GM12801 (cell line): ENCODE data around the gene PPM1D.

Experiments
- TF ChIP-seq, protein P1 (sequence below): IDR thresholded peaks from one replicate; pipeline ENCODE4 v1.5.1; 2011; ENCODE audit warnings: control low read depth; ENCODE audit not compliant: insufficient read length; ENCODE audit errors: extremely low read depth

Gene PPM1D

DNA sequence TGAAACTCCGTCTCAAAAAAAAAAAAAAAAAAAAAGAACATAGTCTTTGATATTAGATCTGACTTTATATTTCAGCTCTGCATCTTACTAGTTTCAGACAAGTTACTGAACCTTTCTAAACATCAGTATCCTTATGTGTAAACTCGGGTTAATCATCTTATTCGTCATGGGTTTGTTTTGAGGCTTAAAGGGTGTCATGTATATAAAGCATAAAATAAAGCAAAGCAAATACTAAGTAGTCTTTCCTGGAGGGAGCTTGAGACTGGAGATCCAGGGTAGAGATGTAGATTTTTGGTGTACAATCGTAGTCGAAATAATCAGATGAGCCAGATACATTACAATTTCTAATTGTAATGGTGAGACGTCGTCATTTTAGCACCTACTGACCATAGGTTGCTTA lies 85.4 kb downstream of the PPM1D start:
- TF ChIP-seq, protein P1, sequence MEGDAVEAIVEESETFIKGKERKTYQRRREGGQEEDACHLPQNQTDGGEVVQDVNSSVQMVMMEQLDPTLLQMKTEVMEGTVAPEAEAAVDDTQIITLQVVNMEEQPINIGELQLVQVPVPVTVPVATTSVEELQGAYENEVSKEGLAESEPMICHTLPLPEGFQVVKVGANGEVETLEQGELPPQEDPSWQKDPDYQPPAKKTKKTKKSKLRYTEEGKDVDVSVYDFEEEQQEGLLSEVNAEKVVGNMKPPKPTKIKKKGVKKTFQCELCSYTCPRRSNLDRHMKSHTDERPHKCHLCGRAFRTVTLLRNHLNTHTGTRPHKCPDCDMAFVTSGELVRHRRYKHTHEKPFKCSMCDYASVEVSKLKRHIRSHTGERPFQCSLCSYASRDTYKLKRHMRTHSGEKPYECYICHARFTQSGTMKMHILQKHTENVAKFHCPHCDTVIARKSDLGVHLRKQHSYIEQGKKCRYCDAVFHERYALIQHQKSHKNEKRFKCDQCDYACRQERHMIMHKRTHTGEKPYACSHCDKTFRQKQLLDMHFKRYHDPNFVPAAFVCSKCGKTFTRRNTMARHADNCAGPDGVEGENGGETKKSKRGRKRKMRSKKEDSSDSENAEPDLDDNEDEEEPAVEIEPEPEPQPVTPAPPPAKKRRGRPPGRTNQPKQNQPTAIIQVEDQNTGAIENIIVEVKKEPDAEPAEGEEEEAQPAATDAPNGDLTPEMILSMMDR, result no peak

DNA sequence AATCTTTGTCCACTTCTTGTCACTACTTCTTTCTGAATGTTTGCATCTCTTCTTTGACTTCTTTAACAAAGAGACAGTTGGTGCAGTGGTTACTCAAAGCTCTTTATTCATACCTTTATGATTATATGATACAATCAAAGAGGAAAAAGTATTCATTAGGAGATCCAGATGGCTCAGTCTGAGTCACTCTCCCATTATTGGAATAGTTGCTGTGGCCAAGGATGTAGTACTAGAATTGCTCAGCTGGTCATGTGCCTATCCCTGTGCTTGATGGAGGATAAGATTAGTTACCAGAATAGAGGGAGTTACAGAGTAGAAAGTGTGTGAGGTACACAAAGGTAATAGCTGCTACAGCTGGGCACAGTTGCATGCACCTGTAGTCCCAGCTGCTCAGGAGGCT lies 96.0 kb downstream of the PPM1D start:
- TF ChIP-seq, protein P1, result no peak

DNA sequence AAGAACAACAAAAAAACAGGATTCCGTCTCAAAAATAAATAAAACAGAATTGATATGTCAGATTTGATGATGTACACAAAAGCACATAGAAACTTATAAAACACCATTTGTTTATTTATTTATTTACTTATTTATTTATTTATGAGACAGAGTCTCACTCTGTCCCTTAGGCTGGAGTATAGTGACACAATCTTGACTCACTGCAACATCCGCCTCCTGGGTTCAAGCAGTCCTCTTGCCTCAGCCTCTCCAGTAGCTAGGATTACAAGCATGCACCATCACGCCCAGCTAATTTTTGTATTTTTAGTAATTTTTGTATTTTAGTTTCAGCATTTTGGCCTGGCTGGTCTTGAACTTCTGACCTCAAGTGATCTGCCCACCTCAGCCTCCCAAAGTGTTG lies 99.1 kb downstream of the PPM1D start:
- TF ChIP-seq, protein P1, result no peak

DNA sequence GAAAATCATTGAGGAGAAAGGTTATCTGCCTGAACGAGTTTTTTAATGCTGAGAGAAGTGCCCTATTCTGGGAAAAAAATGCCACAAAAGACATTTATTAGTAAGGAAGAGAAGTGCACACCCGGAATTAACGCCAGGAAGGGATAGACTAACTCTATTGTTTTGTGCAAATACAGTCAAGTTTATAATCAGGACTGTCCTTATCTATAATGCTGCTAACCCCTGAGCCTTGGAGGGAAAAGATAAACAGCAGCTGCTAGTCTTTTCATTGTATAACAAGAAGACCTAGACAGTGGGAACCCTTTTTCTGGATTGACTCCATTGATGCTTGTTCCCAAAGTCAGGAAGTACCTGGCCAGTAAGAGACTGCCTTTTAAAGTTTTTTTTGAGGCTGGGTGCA lies 104.2 kb downstream of the PPM1D start:
- TF ChIP-seq, protein P1, result no peak

DNA sequence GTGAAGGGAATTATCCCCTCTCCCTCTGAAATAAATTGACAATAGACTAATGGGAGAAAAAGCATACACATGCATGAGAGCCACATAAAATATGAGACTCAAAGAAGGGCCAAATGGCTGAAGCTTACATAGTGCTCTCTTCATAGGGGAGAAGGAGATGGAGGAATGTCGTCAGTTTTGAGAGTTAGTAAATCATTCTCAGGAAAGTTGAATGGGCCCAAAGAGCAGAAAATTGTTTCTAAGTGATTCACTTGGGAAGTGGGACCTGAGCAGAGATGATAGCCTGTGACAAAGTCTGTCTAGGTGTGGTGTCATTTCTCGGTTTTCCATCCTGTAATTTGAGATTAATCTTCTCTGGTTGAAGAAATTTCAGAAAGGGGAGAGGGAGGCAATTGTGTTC lies 112.7 kb downstream of the PPM1D start:
- TF ChIP-seq, protein P1, result no peak

DNA sequence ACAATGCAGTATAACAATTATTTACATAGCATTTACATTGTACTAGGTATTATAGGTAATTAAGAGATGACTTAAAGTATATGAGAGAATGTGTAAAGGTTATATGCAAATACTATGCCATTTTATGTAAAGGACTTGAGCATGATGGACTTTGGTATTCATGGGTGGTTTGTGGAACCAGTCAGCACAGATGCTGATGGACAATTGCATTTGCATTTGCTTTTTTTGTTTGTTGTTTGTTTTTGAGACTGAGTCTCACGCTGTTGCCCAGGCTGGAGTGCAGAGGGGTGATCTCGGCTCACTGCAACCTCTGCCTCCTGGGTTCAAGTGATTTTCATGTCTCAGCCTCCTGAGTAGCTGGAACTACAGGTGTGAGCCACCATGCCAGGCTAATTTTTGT lies 113.6 kb downstream of the PPM1D start:
- TF ChIP-seq, protein P1, result no peak
